Gastrocnemius medialis (tissue), 4 donors: ENCODE measurements around the gene ARHGEF4. TPM values are rescaled to one million over a fixed set of nuclear protein-coding genes. Genes with fewer than 3 reads are reported as not detected.

Experiments
- ATAC-seq, 2 donors: fragments of 150-250 bp; one replicate each; pipeline ENCODE4 v1.9.1; 2016
- DNase-seq, 2 donors: peaks; one replicate each; pipeline ENCODE4 v3.0.0-alpha.2; 2019
- H3K27ac ChIP-seq, 4 donors: fragments of 200-600 bp; sonication (generic); 1 replicate in 1 of 4; 2 replicates in 3 of 4; pipeline ENCODE4 v1.5.1; 2016 to 2018; ENCODE audit warnings: mild to moderate bottlenecking in 2 of 4, moderate library complexity in 1 of 4
- H3K27me3 ChIP-seq, 3 donors: fragments of 200-600 bp; sonication (generic) in 2 of 3; 1 replicate in 1 of 3; 2 replicates in 2 of 3; pipeline versions ENCODE4 v1.5.1 to v1.6.0; 2016 to 2019; ENCODE audit warnings: mild to moderate bottlenecking in 1 of 3, moderate library complexity in 1 of 3
- H3K36me3 ChIP-seq, 2 donors: fragments of 200-600 bp; sonication (generic) in 1 of 2; one replicate each; pipeline ENCODE4 v1.5.1; 2017 to 2018
- H3K4me1 ChIP-seq, 2 donors: fragments of 200-600 bp; sonication (generic) in 1 of 2; one replicate each; pipeline ENCODE4 v1.5.1; 2016 to 2017; ENCODE audit warnings: mild to moderate bottlenecking in 2 of 2
- H3K4me3 ChIP-seq, 4 donors: fragments of 200-600 bp; sonication (generic) in 3 of 4; 1 replicate in 1 of 4; 2 replicates in 3 of 4; pipeline ENCODE4 v1.5.1; 2016 to 2019; ENCODE audit warnings: mild to moderate bottlenecking in 2 of 4
- H3K9me3 ChIP-seq, 3 donors: fragments of 200-600 bp; sonication (generic) in 2 of 3; 1 replicate in 1 of 3; 2 replicates in 2 of 3; pipeline ENCODE4 v1.5.1; 2016 to 2019
- POLR2A ChIP-seq, 2 donors: fragments of 450-650 bp; IDR thresholded peaks; one replicate each; pipeline ENCODE4 v1.6.1; 2017; ENCODE audit warnings: antibody characterized with exemption in 2 of 2, mild to moderate bottlenecking in 2 of 2, moderate library complexity in 2 of 2
- in situ Hi-C, 4 donors: fragments of 200-750 bp; cut with MboI; loops; one replicate each; pipeline versions ENCODE4 v1.15.0 to v1.8.0; 2017; ENCODE audit warnings: low sequenced_read_pairs in 4 of 4
- intact Hi-C: fragments of 100-400 bp; cut with DNase I; formaldehyde crosslinking; loops from one replicate; pipeline ENCODE4 v1.15.1; 2023; ENCODE audit warnings: low total_unique reads
- total RNA-seq, 4 donors: library from RNA; depleted of rRNA; stranded (reverse); fragments of >200 nt; gene quantifications; one replicate each; pipeline versions ENCODE4 v1.1.0 to v1.2.3, GENCODE V29; 2016
- TF ChIP-seq, protein P1 (sequence below), 5 experiments: fragments of 450-650 bp in 3 of 5; fragments of 200-600 bp in 2 of 5; sonication (generic) in 2 of 5; IDR thresholded peaks in 4 of 5; conservative IDR thresholded peaks in 1 of 5; 1 replicate in 4 of 5; 2 replicates in 1 of 5; pipeline ENCODE4 v1.5.1; 2016 to 2019; ENCODE audit warnings: antibody characterized with exemption in 5 of 5, mild to moderate bottlenecking in 3 of 5, moderate library complexity in 3 of 5

The ARHGEF4 gene
- total RNA-seq, 4 donors from 2014 or later = 1.0 to 14.8 (median 5.1) TPM

- no peaks in the 10 kb centered on the region for H3K4me1 ChIP-seq
- in situ Hi-C loops = no loop called here
- intact Hi-C loops = no loop called here
Observed at GRCh38 chr2:130936451-130936850, 99.7 kb downstream of the ARHGEF4 start.

DNA sequence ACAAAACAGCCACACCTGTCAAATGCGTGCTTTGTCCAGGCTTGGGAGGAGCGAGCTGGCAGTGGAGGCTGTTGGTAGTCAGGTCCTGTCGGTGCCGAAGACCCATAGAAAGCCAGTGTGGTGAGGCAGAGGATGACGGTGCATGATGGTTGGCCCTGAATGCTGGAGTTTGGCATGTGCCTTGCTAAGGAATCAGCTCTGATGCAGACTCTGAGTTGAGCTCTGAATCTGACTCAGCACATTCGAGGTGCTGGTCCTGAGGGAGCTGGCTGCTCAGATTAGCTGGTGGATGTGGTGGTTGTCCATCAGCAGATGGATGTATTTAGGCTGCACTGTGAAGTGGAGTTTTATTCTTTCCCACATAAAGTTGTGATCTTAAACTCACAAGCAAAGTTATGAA is 111.3 kb downstream of the ARHGEF4 start:
- in situ Hi-C loops (no loop called here), intact Hi-C loops (no loop called here)
- DNase-seq = no peak
- no peak for ATAC-seq
- no peaks in the 10 kb centered on the region for H3K4me1 ChIP-seq
- H3K9me3 ChIP-seq = peaks cover 0 to 12% (median 0%) of the 10 kb centered on the region in 3 donors
- H3K4me3 ChIP-seq = no peak overlapping the region
- TF ChIP-seq, protein P1, sequence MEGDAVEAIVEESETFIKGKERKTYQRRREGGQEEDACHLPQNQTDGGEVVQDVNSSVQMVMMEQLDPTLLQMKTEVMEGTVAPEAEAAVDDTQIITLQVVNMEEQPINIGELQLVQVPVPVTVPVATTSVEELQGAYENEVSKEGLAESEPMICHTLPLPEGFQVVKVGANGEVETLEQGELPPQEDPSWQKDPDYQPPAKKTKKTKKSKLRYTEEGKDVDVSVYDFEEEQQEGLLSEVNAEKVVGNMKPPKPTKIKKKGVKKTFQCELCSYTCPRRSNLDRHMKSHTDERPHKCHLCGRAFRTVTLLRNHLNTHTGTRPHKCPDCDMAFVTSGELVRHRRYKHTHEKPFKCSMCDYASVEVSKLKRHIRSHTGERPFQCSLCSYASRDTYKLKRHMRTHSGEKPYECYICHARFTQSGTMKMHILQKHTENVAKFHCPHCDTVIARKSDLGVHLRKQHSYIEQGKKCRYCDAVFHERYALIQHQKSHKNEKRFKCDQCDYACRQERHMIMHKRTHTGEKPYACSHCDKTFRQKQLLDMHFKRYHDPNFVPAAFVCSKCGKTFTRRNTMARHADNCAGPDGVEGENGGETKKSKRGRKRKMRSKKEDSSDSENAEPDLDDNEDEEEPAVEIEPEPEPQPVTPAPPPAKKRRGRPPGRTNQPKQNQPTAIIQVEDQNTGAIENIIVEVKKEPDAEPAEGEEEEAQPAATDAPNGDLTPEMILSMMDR (IDR thresholded peaks at IDR 0.05 in 4 of 5, conservative IDR thresholded peaks at IDR 0.05 in 1 of 5) = no peak
- no peak for TF ChIP-seq POLR2A (IDR thresholded peaks at IDR 0.05)
- H3K27ac ChIP-seq = no peak overlapping the region
- no peaks in the 10 kb centered on the region for H3K36me3 ChIP-seq
- no peaks in the 10 kb centered on the region for H3K27me3 ChIP-seq

More at GRCh38 chr2:130936451-130936850, 99.7 kb downstream of the ARHGEF4 start:
- no peaks in the 10 kb centered on the region for H3K9me3 ChIP-seq
- no peaks in the 10 kb centered on the region for H3K36me3 ChIP-seq
- no peaks in the 10 kb centered on the region for H3K27me3 ChIP-seq
- DNase-seq (no peak), ATAC-seq (no peak)
- TF ChIP-seq, protein P1 (IDR thresholded peaks at IDR 0.05 in 4 of 5, conservative IDR thresholded peaks at IDR 0.05 in 1 of 5) = no peak
- no peak for TF ChIP-seq POLR2A (IDR thresholded peaks at IDR 0.05)
- H3K4me3 ChIP-seq = no peak overlapping the region
- no peak overlapping the region for H3K27ac ChIP-seq

- no peaks in the 10 kb centered on the region for H3K4me1 ChIP-seq
- intact Hi-C loops (no loop called here), in situ Hi-C loops (no loop called here)
- peaks cover 0 to 5% (median 0%) of the 10 kb centered on the region in 3 donors for H3K9me3 ChIP-seq
- ATAC-seq (no peak), DNase-seq (no peak)
- H3K27me3 ChIP-seq = no peaks in the 10 kb centered on the region
- no peaks in the 10 kb centered on the region for H3K36me3 ChIP-seq
- no peak overlapping the region for H3K4me3 ChIP-seq
- TF ChIP-seq, protein P1 (IDR thresholded peaks at IDR 0.05 in 4 of 5, conservative IDR thresholded peaks at IDR 0.05 in 1 of 5) = no peak
- TF ChIP-seq POLR2A (IDR thresholded peaks at IDR 0.05) = no peak
- no peak overlapping the region for H3K27ac ChIP-seq
Observed at GRCh38 chr2:130949954-130950353, 113.2 kb downstream of the ARHGEF4 start.

GRCh38 chr2:130951018-130951417 is 114.3 kb downstream of the ARHGEF4 start:
- no peaks in the 10 kb centered on the region for H3K4me1 ChIP-seq
- TF ChIP-seq, protein P1 (IDR thresholded peaks at IDR 0.05 in 4 of 5, conservative IDR thresholded peaks at IDR 0.05 in 1 of 5) = no peak
- TF ChIP-seq POLR2A (IDR thresholded peaks at IDR 0.05) = no peak
- no peak overlapping the region for H3K27ac ChIP-seq
- no peaks in the 10 kb centered on the region for H3K9me3 ChIP-seq
- ATAC-seq = no peak
- intact Hi-C loops (no loop called here), in situ Hi-C loops (no loop called here)
- no peak for DNase-seq
- no peaks in the 10 kb centered on the region for H3K36me3 ChIP-seq
- H3K4me3 ChIP-seq = no peak overlapping the region
- peaks cover 0 to 3% (median 0%) of the 10 kb centered on the region in 3 donors for H3K27me3 ChIP-seq

- Histone ChIP-seq H3K27ac (no peak overlapping the region), H3K4me3 (no peak overlapping the region), H3K36me3 (no peaks in the 10 kb centered on the region), H3K27me3 (peaks cover 0 to 3% (median 2%) of the 10 kb centered on the region in 3 donors), H3K4me1 (no peaks in the 10 kb centered on the region), H3K9me3 (no peaks in the 10 kb centered on the region)
- intact Hi-C loops (no loop called here), in situ Hi-C loops (no loop called here)
- no peak for ATAC-seq
- no peak for DNase-seq
- TF ChIP-seq POLR2A (IDR thresholded peaks at IDR 0.05) = no peak
- TF ChIP-seq, protein P1 (IDR thresholded peaks at IDR 0.05 in 4 of 5, conservative IDR thresholded peaks at IDR 0.05 in 1 of 5) = no peak
Observed at GRCh38 chr2:130954873-130955272, 118.2 kb downstream of the ARHGEF4 start.
